Activated CD8-positive, alpha-beta memory T cell treated with anti-CD3 and anti-CD28 coated beads, Interleukin-2, amount 50 U/mL, for 24 hours (primary cell): ENCODE results near the gene ZNF682.
"Not testable (repeated sequence)": the region's sequence is repeated elsewhere in the genome, so short reads cannot be mapped to it uniquely, and the experiment has no call there.

Source experiments
- DNase-seq: peaks from one replicate; pipeline ENCODE4 v3.0.0-alpha.2; 2020; ENCODE audit errors: extremely low read depth

Gene ZNF682

GRCh38 chr19:20039203-20039723, at the start of gene ZNF682:
TSS of gene ZNF682 (minus strand) at chr19:20039505. CDS start at chr19:20039345, 160 bp downstream.
- DNase-seq, result peak; percentile 93

GRCh38 chr19:20082876-20083275, 43.6 kb upstream of the ZNF682 start:
- not testable (repeated sequence) for DNase-seq

GRCh38 chr19:20082232-20082833, 43.0 kb upstream of the ZNF682 start:
- not testable (repeated sequence) for DNase-seq

GRCh38 chr19:20080656-20081055, 41.4 kb upstream of the ZNF682 start:
- DNase-seq, result no peak

- no peak for DNase-seq
Measured at GRCh38 chr19:20079476-20079875, 40.2 kb upstream of the ZNF682 start.

GRCh38 chr19:20078581-20079031, 39.3 kb upstream of the ZNF682 start:
- no peak for DNase-seq

- DNase-seq, result peak; percentile 78
Measured at GRCh38 chr19:20077791-20078463, 38.6 kb upstream of the ZNF682 start, which contains the start of gene ZNF90. TSS of gene ZNF90 (plus strand) at chr19:20078000. CDS start at chr19:20078133, 133 bp downstream.

- no peak for DNase-seq
Measured at GRCh38 chr19:20072936-20073335, 33.6 kb upstream of the ZNF682 start.

- DNase-seq, result no peak
Measured at GRCh38 chr19:20070691-20071090, 31.4 kb upstream of the ZNF682 start.

- DNase-seq, result not testable (repeated sequence)
Measured at GRCh38 chr19:20068559-20068958, 29.3 kb upstream of the ZNF682 start.

- DNase-seq, result no peak
Measured at GRCh38 chr19:20067943-20068342, 28.6 kb upstream of the ZNF682 start.

GRCh38 chr19:20066861-20067260, 27.6 kb upstream of the ZNF682 start:
- no peak for DNase-seq

- no peak for DNase-seq
Measured at GRCh38 chr19:20060282-20060681, 21.0 kb upstream of the ZNF682 start.

GRCh38 chr19:20058738-20059137, 19.4 kb upstream of the ZNF682 start:
- not testable (repeated sequence) for DNase-seq

- peak; percentile 50 for DNase-seq
Measured at GRCh38 chr19:20051841-20052768, 12.8 kb upstream of the ZNF682 start.

GRCh38 chr19:20045742-20046141, 6.4 kb upstream of the ZNF682 start:
- DNase-seq, result not testable (repeated sequence)

- DNase-seq, result no peak
Measured at GRCh38 chr19:20044663-20045062, 5.4 kb upstream of the ZNF682 start.

GRCh38 chr19:20038358-20039202, 725 bp downstream of the ZNF682 start:
- no peak for DNase-seq

GRCh38 chr19:20035935-20036334, 3.4 kb downstream of the ZNF682 start:
- DNase-seq, result no peak

- no peak for DNase-seq
Measured at GRCh38 chr19:20028611-20029010, 10.7 kb downstream of the ZNF682 start.

GRCh38 chr19:20005741-20006140, 33.6 kb downstream of the ZNF682 start:
- no peak for DNase-seq
